Activated naive CD8-positive, alpha-beta T cell treated with anti-CD3 and anti-CD28 coated beads for 36 hours (primary cell): ENCODE measurements around the gene PFKP. TPM values are rescaled to one million over a fixed set of nuclear protein-coding genes. Genes with fewer than 3 reads are reported as not detected.

Source experiments
- DNase-seq: peaks from one replicate; pipeline ENCODE4 v3.0.0; 2021
- H3K27ac Mint-ChIP-seq: one replicate; pipeline ENCODE4 v1.8.0; 2022; ENCODE audit warnings: mild to moderate bottlenecking, moderate library complexity, mixed read lengths
- H3K27me3 Mint-ChIP-seq: one replicate; pipeline ENCODE4 v1.8.0; 2022; ENCODE audit warnings: mild to moderate bottlenecking, mixed read lengths
- H3K36me3 Mint-ChIP-seq: one replicate; pipeline ENCODE4 v1.8.0; 2021; ENCODE audit warnings: mild to moderate bottlenecking, mixed read lengths
- H3K4me1 Mint-ChIP-seq: one replicate; pipeline ENCODE4 v1.8.0; 2021; ENCODE audit warnings: mixed read lengths
- H3K4me3 Mint-ChIP-seq: one replicate; pipeline ENCODE4 v1.8.0; 2022; ENCODE audit warnings: mild to moderate bottlenecking, moderate library complexity, mixed read lengths
- H3K9me3 Mint-ChIP-seq: one replicate; pipeline ENCODE4 v1.8.0; 2022; ENCODE audit warnings: mixed read lengths
- total RNA-seq, 2 experiments: library from RNA; stranded (reverse); gene quantifications; one replicate each; pipeline ENCODE4 v1.2.3, GENCODE V29; 2021

PFKP gene
- total RNA-seq, 2 experiments from 2014 or later, result 231 to 242 TPM

DNA sequence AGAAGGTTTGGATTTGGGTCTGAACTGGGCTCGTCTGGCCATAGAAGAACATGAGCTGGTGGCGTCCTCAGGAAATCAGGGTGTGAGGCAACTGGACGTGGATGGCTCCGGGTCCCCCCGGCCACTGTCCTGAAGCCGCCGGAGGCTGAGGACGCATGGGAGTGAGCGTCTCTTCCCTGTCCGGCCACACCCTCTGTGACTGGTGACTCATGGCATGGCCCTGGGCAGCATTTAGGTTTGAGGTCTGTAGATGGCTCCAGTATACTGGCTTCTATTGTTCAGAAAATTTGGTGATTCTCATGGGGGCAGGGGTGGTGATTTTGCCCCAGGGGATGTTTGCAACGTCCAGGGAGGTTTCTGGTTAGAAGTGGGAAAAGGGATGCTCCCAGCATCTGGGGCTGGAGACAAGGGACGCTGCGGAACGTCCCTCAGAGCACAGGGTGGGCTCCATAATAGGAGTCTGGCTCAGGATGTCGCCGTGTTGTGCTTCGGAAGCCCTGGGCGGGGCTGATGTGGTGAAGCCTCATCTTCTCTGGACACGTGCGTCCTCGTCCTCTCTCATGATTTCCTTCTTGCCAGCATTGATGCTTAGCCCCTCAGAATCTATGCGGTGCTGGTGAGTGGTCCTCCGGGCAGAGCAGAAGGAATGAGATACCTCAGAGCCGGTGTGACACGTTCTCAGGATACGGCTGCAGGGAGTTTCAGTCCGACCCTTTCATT, 55.3 kb downstream of the PFKP start:
- Mint-ChIP-seq H3K4me1 (no peaks in the 10 kb centered on the region), H3K27me3 (no peaks in the 10 kb centered on the region), H3K4me3 (no peak overlapping the region), H3K27ac (no peak overlapping the region), H3K9me3 (no peaks in the 10 kb centered on the region), H3K36me3 (peaks cover 30% of the 10 kb centered on the region)
- no peak for DNase-seq

DNA sequence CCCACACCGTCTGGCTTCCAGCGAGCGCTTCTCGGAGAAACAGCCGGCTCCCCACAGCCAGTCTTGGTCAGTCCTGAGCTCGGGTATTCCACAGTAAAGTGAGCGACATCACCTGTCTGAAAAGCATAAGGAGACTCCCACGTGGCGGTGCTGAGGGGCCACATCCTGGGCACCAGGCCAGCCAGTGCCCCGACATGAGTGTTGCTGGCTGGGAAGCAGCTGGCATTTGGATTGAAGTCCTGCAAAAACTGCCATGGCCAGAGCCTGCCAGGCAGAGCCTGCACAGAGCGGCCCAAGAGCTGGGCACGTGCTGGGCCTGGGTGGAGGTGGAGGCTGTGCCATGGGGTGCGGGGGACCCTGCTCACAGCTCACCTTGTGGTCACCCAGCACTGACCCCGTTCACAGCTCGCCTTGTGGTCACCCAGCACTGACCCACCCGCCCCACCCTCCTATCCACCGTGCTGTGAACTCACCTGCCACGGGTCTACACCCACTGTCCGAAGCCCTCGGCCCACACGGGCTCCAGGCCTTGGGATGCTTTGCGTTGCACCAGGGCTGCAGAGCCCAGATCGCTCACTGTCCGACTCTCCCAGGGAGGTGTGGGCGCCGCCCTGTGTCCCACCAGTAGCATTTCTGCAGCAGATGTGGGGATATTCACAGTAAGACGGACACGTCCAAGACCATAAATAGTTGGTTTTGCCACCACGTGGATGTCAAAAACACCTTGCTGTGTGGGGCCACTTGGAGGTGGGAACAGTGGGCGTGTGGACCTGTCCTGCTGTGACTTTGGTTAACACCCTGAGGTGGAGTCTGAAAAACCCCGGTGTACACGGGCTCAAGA, 56.4 kb downstream of the PFKP start:
- Mint-ChIP-seq H3K36me3 (peaks cover 30% of the 10 kb centered on the region), H3K27me3 (no peaks in the 10 kb centered on the region), H3K27ac (no peak overlapping the region), H3K4me3 (no peak overlapping the region), H3K9me3 (no peaks in the 10 kb centered on the region), H3K4me1 (no peaks in the 10 kb centered on the region)
- no peak for DNase-seq

DNA sequence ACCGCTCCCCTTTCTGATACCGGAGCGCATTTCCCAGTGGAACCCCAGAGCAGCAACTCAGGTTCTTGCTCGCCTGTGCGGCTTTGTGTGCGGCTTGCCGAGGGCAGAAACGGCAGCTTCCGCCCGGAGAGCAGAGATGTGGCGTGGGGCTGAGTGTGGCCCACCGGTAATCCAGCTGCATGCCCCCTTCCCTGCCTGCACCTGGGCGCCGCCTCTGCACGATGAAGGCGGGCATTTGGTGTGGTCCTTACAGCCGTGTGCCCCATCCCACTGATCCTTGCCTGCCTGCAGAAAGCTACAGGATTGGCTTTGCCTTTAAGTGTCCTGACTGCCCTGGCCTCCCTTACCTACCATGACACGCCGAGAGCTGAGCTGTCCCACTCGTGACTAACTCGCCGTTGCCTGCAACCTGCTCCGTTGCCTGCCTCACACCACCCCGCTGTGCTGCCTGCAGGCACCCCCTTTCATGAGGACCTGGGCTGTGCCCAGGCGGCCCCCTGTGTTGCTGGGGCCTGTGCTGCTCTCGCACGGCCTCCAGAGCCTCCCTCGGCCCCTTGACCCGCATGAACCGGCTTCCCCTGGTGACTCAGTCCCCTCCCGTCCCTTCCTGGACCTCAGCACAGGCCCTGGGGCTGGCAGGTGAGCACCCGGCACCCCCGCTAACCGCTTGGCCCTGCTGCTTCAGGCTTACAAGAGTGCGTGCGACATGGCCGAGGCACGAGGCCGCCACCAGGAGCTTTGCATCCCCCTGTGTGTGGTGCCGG, 57.2 kb downstream of the PFKP start:
- Mint-ChIP-seq H3K4me3 (no peak overlapping the region), H3K27me3 (no peaks in the 10 kb centered on the region), H3K9me3 (no peaks in the 10 kb centered on the region), H3K27ac (no peak overlapping the region), H3K4me1 (no peaks in the 10 kb centered on the region), H3K36me3 (peaks cover 33% of the 10 kb centered on the region)
- DNase-seq, result no peak

DNA sequence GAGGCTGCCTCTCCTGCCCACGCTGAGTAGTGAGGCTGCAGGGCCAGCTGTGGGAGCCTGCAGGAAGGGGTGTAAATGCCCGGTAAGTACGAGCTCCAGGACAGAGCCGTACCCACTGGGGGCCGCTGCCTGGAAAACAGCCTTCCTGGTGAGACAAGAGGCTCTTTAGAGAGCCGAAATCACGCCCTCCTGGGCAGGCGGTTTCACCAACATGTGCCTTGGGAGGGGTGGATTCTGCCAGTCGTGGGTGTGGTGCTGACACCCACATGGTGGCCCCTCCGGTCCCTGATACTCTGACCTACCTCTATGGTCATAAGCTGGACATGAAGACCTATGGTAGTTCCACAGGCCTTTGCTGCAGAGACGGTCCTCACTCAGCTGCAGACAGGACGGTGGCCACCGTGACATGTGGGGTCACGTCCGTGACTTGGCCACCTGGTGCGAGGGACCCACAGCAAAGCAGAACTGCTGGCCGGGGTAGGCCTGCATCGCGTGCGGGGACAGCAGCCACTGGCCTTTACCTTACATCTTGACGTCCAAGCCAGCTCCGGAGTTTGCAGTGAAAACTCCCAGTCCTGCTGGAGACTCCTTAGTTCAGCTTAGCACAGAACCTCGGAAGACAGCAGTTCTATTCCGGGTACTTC, 58.3 kb downstream of the PFKP start:
- no peak for DNase-seq
- Mint-ChIP-seq H3K4me3 (no peak overlapping the region), H3K9me3 (no peaks in the 10 kb centered on the region), H3K27ac (no peak overlapping the region), H3K27me3 (no peaks in the 10 kb centered on the region), H3K4me1 (no peaks in the 10 kb centered on the region), H3K36me3 (peaks cover 35% of the 10 kb centered on the region)

DNA sequence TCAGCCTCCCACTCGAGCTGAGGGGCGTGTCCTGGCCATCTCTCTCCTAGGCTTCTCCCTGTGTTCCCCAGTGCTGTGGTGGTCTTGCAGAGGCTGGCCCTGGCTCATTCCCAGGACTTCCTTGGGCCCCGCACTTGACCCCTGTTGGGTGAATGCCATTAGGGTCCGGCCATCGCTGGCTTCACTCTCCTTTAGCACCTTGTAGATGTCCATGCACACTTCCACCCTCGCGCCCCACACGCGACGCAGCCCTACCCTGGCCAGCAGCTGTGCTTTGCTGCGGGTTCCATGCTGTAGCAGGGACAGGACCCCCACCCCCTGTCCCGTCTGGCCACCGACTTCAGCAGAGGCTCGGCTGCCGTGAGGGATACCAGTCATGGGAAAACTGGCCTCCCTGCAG, 58.9 kb downstream of the PFKP start:
- Mint-ChIP-seq H3K27me3 (no peaks in the 10 kb centered on the region), H3K4me3 (no peak overlapping the region), H3K4me1 (no peaks in the 10 kb centered on the region), H3K27ac (no peak overlapping the region), H3K9me3 (no peaks in the 10 kb centered on the region), H3K36me3 (peaks cover 32% of the 10 kb centered on the region)
- DNase-seq, result no peak

DNA sequence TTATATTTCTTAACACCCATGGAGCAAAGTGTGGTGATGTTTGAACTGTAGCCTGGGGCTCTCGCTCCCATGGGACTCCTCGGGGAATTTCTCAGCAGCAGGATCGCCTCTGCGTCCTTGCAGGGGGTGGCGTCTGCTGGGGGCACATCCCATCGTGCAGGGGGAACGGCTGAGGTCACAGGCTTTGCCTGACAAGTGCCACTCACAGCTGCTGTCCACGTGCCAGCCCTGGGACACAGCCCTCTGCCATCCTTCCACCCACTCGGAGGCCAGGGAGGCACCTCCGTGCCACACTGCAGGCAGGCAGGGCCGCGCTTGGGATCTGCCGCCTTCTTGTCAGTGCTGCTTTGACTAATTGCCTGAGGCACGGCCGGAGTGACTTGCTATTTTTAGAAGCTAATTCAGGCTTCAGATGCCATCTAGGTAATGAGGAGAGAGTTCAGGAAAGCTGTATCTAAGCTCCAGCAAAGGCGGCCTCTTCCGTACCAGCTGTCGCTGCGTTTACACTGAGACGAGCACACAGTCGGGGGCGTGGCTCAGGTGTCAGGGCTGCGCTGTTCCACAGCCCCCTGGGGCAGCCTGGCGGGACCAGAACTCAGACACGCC, 59.5 kb downstream of the PFKP start:
- no peak overlapping the region for H3K27ac Mint-ChIP-seq
- no peaks in the 10 kb centered on the region for H3K4me1 Mint-ChIP-seq
- no peaks in the 10 kb centered on the region for H3K27me3 Mint-ChIP-seq
- no peak overlapping the region for H3K4me3 Mint-ChIP-seq
- no peak for DNase-seq
- H3K36me3 Mint-ChIP-seq, result peaks cover 36% of the 10 kb centered on the region
- H3K9me3 Mint-ChIP-seq, result no peaks in the 10 kb centered on the region

DNA sequence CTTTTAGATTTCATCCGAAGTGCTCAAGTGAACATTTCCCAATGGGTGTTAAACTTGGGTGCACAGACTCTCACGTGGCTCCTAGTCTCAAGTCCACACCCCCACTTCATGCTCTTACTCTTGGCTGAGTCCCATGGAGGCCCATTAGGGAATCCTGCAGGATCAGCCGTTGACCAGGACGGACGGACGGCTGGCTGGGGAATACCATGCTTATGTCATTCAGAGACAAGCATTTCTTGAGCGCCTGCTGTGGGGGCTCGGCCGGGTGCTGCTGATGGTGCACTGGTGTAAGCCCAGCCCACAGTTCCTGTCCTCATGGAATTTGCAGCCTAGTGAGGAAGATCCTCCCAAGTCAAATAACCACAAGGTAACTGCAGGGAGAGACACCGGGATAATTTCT, 60.6 kb downstream of the PFKP start:
- no peak for DNase-seq
- H3K4me3 Mint-ChIP-seq, result no peak overlapping the region
- peaks cover 38% of the 10 kb centered on the region for H3K36me3 Mint-ChIP-seq
- H3K4me1 Mint-ChIP-seq, result no peaks in the 10 kb centered on the region
- H3K27me3 Mint-ChIP-seq, result no peaks in the 10 kb centered on the region
- no peaks in the 10 kb centered on the region for H3K9me3 Mint-ChIP-seq
- no peak overlapping the region for H3K27ac Mint-ChIP-seq

DNA sequence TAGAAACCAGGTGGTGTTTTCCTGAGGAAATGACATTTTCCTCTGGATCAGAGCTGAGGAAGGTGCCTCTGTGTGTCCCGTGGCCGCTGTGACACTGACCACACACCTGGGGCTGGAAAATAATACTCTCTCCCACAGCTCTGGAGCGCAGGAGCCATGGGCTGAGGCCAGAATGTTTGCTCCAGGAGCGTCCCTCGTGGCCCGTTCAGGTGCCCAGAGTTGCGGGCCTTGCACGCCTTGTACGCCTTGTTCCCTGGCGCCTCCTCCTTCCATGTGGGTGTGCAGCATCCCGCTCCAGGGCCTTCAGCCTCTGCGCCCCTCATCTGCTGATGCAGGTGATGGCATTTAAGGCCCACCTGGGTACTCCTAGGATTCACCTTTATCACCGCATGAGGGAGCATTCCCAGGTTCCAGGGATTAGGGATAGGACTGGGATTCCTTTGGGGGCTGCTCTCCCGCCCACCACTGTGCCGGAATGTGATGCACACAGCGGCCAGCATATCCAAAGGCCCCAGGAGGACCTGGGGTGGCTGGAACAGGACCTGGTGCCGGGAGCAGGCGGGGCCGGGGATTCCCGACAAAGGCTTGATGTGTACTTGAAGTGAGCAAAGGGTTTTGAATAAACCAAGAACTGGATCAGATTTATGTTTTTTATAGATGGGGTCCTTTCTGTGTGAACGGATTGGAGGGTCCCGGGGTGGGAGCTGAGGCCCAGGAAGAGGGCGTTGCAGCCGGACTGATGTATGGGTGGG, 61.2 kb downstream of the PFKP start:
- no peak overlapping the region for H3K4me3 Mint-ChIP-seq
- no peaks in the 10 kb centered on the region for H3K27me3 Mint-ChIP-seq
- H3K9me3 Mint-ChIP-seq, result no peaks in the 10 kb centered on the region
- H3K4me1 Mint-ChIP-seq, result no peaks in the 10 kb centered on the region
- peak overlapping the region; percentile 65 for H3K27ac Mint-ChIP-seq
- no peak for DNase-seq
- H3K36me3 Mint-ChIP-seq, result peaks cover 37% of the 10 kb centered on the region

DNA sequence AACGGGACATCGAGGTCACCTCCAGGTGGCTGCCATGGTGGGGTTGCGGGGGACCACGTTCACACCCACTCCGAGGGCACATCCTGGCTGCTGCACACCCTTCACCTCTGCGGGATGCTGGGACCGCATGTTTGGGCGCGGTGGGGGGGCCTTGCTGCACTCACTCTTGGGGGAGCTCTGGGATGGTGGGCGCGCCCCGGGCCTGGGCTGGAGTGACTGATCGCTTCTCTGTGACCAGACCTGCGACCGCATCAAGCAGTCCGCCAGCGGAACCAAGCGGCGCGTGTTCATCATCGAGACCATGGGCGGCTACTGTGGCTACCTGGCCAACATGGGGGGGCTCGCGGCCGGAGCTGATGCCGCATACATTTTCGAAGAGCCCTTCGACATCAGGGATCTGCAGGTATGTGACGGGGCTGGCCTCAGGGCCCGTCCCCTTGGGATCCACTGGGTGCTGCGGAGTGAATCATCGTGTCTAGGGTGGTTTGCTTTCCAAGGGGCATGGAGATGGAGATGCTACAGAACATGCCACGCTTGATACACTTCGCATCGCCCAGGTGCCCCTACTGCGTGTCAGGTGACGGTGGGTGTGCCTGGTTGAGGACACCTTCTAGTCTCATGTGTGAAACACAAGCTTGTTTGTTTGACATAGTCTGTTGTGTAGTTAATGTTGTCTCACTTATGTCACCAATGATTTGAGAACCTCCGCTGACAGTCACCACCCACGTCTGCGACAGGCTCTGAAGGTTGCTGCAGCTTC, 62.4 kb downstream of the PFKP start:
- H3K36me3 Mint-ChIP-seq, result peaks cover 38% of the 10 kb centered on the region
- no peak overlapping the region for H3K27ac Mint-ChIP-seq
- no peak overlapping the region for H3K4me3 Mint-ChIP-seq
- no peaks in the 10 kb centered on the region for H3K4me1 Mint-ChIP-seq
- no peaks in the 10 kb centered on the region for H3K9me3 Mint-ChIP-seq
- DNase-seq, result no peak
- H3K27me3 Mint-ChIP-seq, result no peaks in the 10 kb centered on the region

DNA sequence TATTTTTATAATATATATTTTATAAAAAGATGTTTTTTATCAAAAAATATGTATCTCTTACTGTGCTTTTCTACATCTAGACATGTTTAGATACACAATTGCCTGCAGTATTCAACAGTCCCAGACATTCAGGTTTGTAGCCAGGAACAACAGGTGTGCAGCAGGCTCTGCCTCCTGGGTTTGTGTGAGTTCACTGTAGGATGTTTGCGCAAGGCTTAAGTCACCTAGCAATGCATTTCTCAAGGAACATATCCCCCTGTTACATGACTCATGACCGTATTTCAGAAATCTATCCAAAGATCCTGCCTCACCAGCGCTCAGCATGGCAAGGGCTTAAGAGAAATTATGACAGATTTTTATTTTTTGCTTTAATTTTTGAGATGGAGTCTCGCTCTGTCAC, 63.8 kb downstream of the PFKP start:
- Mint-ChIP-seq H3K27me3 (no peaks in the 10 kb centered on the region), H3K4me1 (no peaks in the 10 kb centered on the region), H3K9me3 (no peaks in the 10 kb centered on the region), H3K4me3 (no peak overlapping the region), H3K36me3 (peaks cover 44% of the 10 kb centered on the region), H3K27ac (no peak overlapping the region)
- no peak for DNase-seq

DNA sequence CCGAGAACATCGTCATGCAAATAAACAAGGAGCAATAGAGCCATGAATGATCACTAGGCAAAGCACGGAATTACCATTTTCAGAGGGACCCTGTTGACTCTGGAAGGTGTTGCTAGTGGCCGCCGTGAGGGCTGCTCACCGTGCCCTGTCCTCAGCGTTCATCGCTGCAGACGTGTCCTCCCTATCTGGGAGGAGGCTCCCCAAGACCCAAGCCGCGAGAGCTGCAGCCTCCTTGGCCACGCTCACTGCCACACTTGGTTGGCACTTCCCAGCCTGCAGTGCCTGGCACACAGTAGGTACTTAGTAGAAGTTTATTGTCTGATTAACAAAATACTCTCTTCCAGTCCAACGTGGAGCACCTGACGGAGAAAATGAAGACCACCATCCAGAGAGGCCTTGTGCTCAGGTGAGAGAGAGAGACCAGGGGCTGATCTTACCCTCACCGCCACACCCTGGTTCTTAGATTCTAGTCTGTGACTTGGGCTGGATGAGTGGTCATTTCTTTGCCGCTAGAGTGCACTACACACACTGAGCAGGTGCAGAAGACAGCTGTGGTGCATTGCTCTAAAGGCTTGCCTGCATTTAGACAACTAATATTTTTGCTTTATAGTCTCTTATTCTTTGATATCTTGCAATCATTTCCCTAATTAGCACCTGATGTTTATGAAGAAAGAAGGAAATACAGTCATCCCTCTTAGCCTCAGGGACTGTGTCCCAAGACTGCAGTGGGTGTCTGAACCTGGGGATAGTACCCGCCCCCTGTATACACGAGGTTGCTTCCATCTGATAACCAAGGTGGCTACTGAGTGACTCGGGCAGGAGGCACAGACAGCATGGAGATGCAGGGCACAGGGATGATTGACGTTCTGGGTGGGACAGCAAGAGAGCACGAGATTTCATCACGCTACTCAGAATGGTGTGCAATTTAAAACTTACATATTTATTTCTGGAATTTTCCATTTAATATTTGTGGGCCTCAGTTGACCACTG, 65.0 kb downstream of the PFKP start:
- Mint-ChIP-seq H3K27ac (peak overlapping the region; percentile 39), H3K4me3 (no peak overlapping the region), H3K4me1 (no peaks in the 10 kb centered on the region), H3K36me3 (peaks cover 49% of the 10 kb centered on the region), H3K9me3 (no peaks in the 10 kb centered on the region), H3K27me3 (no peaks in the 10 kb centered on the region)
- no peak for DNase-seq

DNA sequence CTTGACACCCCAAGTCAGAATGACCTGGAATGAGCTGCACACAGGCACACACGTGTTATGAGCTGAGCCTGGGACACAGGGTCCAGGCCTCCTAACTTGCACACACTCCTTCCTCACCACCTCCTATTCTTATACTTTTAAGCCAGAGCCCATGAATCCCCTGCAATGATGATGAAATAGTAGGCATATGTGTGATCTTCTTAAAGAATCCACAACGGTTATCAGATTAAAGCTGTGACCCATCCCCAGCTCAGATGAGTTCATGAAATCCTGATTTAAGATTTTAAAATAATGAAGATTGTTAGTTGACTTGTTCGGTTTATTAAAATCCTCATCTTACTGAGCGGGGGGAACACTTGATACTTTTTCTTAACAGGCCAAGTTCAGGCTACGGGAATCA, 66.6 kb downstream of the PFKP start:
- no peaks in the 10 kb centered on the region for H3K9me3 Mint-ChIP-seq
- peak overlapping the region; percentile 60 for H3K27ac Mint-ChIP-seq
- H3K4me3 Mint-ChIP-seq, result no peak overlapping the region
- no peak for DNase-seq
- H3K27me3 Mint-ChIP-seq, result no peaks in the 10 kb centered on the region
- H3K36me3 Mint-ChIP-seq, result peaks cover 45% of the 10 kb centered on the region
- H3K4me1 Mint-ChIP-seq, result no peaks in the 10 kb centered on the region

DNA sequence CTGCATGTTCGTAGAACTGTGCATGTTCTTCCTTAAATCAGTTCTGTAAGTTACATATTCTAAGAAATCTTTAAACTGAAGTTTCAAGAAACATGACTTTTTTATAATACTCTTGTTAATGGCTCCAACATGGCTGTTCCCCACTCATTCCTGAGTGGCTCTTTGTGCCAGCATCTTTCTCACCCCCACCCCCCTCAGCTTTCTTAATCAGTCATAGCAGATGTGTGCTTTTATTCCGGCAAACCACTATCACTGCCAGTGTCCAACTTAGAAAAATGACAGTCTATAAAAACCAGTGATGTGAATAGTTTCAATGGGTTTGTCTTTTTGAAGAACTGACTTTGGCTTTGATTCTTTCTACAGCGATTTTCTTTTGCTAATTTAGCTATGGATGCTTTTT, 67.7 kb downstream of the PFKP start:
- H3K27ac Mint-ChIP-seq, result no peak overlapping the region
- H3K36me3 Mint-ChIP-seq, result peaks cover 37% of the 10 kb centered on the region
- no peaks in the 10 kb centered on the region for H3K9me3 Mint-ChIP-seq
- no peaks in the 10 kb centered on the region for H3K27me3 Mint-ChIP-seq
- no peak overlapping the region for H3K4me3 Mint-ChIP-seq
- DNase-seq, result no peak
- no peaks in the 10 kb centered on the region for H3K4me1 Mint-ChIP-seq
